Stimulated activated CD8-positive, alpha-beta memory T cell treated with anti-CD3 and anti-CD28 coated beads, Interleukin-12 subunit alpha, Interleukin-12 subunit beta, amount 100 ng/mL, for 4 hours (primary cell): ENCODE results near the gene SALL2.

Experiments
- DNase-seq: peaks from one replicate; pipeline ENCODE4 v3.0.0-alpha.2; 2020; ENCODE audit warnings: low read depth

SALL2 gene

DNA sequence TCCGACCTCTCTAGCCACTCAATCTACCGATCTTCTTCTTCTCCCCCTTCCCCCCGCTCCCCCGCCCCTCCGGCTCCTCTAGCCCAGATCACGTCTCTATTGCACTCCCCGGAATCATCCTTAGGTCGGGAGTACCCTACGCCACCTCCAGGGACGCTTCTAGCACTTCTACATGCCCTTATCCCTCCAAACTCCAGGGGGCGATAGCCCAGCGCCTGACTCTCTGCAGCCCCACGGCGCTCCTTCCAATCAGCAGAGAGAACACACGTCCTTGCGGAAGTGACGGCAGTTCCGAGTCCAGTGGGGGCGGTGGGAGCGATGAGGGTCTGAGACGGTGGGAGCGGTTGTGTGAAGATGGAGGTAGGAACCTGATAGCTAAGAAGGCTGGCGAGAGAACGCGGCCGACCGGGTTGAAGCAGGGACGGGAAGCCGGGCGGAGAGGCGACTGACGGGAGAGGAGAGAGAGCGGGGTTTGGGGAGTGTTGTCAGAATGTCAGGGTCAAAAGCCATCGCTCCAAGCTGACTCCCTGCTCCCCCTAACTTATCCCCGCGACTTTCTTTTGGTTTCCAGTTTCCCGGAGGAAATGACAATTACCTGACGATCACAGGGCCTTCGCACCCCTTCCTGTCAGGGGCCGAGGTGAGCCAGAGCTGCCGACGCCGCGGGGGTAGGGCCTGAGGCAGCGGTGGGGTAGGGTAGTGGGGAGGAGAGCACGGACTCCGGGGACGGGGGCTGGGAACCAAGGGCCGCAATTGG is 49.0 kb downstream of the SALL2 start, which contains the start of the genes RAB2B and TOX4:
RAB2B (minus strand) TSS at position 35 of the 757 bp plus-strand sequence. CDS start 87 bp downstream, outside the sequence.
TOX4 (plus strand) TSS at position 271 of the 757 bp plus-strand sequence; CDS start at position 355, 84 bp downstream.
- peak; percentile 85 for DNase-seq

DNA sequence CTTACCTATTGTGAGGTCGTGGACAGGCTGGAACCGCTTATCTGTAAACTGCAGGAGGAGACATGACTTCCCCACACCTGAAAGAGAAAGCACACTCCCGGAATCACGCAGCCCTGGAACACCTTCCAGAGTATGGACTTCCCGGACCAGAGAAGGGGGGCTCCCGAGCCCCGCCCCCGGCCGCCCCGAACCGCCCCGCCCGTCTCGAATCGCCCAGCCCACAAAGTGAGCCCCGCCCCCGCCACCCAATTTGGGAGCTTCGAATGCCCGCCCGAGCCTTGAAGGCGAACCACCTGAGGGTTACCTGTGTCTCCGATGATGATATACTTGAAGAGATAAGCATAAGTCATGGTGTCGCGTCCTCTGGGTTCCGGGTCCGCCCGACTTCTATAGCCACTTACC is 49.6 kb downstream of the SALL2 start:
- DNase-seq, result peak; percentile 76

DNA sequence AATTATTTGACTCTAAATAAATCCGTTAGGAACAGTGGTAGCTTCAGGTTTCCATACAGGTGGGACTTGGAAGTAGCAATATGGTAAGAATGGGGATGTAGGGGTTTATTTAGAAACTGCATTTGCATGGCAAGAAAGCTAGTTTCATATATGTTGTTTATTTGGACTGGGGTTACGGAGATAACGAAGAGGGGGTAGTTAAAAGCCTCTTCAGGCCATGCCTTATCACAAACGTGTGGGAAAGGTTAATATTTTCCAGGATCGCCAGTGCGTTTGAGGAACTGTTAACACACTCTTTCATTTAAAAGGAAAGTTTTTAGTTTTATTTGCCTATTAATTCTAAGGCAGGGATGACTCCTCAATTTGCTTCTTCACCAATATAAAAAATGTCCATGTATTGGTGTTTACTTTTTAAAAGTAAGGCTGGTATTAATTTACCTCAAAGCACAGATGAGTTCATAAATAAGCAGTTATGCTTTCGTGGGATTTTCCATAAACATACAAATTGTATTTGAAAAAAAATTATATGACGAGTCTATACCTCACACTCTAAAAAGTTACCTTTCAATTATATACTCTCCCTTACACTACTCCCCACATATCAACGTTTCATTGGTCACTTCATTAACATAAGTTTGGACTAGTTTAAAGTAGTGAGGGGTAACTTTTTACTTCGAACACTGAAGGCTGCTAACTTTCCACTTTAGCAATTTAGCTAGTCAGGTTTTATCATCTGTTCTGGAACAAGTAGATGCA is 50.2 kb downstream of the SALL2 start:
- DNase-seq, result no peak
